GM15510 (cell line): Measurements from ENCODE around the gene MACROD2.

ENCODE experiments used
- POLR2A ChIP-seq: IDR thresholded peaks from 3 replicates; pipeline ENCODE4 v1.6.1; 2011; ENCODE audit warnings: borderline replicate concordance; ENCODE audit not compliant: insufficient read length; ENCODE audit errors: extremely low read depth

Gene MACROD2

GRCh38 chr20:15005300-15005986, 1010.1 kb downstream of the MACROD2 start:
- no peak for TF ChIP-seq POLR2A

DNA sequence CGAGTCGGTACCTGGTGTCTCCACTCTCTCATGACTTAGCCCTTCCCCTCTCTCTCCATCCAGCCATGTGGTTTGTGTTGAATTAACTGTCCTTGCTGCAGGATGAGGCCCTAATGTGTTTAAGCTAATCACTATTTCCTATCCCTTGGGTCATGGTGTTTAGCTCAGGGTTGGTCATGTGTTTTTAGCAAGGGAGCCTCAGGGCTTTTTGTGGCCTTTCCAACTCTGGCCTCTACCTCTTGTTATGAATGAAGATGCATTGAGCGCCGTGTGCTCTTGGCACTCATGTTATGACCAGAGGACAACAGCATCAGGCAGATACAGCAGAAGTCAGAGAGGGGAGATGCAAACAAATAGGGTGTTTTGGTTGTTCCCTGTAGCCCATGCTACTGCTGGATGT, 1016.3 kb downstream of the MACROD2 start:
- TF ChIP-seq POLR2A = no peak

- TF ChIP-seq POLR2A = no peak
Measured at GRCh38 chr20:15012566-15012965, 1017.2 kb downstream of the MACROD2 start.

DNA sequence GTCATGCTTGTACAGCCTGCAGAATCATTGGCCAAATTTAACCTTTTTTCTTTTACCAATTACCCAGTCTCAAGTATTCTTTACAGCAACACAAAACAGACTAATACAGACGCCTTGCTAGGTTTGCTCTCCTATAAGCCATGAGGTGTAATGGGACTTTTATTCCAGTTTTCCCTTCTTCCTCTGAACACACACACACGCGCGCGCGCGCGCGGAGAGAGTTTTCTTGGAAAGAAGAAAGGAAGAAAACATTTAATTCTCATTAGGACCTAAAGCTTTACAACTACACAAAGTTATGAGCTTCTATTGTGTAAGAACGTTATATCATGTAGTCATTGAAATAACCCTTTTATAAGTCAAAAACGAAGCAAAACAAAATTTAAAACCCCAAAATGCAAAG, 1023.6 kb downstream of the MACROD2 start:
- TF ChIP-seq POLR2A = no peak

- TF ChIP-seq POLR2A = no peak
Measured at GRCh38 chr20:15020845-15021244, 1025.5 kb downstream of the MACROD2 start.

GRCh38 chr20:15022921-15023320, 1027.6 kb downstream of the MACROD2 start:
- TF ChIP-seq POLR2A = no peak

DNA sequence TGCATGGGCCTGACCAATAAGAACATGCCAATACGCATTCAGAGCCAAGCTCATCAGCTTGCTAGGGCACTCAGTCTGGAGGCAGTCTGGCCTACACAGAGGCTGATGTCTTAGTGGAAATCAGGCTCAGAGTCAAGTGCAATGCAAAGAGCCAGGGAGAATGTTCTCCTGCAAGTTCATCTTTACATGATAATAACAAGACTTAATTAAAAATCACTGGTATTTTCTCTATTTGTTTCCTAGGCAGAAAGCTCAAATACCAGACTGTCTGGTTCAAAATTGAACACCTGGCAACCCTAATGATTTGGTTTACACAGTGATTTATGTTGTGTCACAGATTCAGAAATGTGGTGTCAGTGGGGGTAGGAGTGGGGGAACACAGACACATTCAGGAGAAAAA, 1031.4 kb downstream of the MACROD2 start:
- no peak for TF ChIP-seq POLR2A

DNA sequence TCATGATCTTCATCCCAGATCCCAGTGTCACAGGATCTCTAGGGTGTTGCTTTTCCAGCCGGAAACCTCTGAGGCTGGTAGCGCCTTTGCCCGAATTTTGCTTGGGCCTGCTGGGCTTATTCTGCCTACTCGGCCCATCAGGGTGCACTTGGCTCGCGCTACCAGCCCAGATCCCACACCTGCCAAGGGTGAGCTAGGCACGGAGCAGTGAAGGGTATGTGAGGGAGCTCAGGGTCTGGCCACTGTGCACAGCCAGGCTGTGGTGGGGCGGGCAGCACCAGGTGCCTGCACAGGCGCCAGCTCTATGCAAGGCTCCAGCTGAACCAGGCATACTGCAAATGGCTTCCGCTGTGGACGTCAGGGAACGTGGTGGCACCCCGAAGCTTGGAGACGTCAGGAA, 1035.5 kb downstream of the MACROD2 start:
- TF ChIP-seq POLR2A = no peak

DNA sequence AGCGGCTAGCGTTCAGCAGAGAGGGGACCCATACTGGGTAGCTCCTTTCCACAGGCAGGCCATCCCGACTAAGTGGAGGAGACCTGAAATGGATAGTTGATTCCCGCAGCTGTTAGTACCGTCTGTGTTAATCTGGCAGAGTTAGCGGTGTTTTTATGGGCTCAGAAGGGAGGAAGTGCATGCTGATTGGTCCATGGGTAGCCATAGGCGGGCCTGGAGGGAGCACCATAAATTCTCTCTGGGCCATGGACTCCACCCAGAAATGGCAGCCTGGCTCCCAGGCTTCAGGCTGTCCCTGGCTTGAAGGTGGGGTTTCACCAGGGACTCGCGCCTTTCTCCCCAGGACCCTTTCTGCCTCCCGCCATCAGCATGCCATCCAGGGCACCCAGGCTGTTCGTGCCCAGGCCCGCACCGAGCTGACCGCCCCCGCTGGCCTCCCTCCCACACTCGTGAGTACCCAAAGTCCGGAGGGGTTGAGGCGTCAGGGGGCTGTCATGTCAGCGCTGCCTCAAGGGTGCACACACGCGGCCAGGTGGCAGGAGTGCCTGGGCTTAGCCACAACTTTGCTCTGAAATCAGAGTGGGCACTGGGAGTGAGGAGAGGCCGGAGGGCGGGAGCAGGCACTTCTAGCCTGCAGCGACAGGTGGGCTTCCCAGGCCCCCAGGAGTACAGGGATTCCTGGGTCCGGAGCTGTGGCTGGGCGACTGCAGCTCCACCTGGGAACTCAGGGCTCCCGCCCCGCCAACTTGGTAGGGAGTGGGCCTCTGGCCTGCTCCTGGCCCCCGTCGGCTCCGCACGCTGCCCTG, 1036.4 kb downstream of the MACROD2 start:
- TF ChIP-seq POLR2A = no peak

- TF ChIP-seq POLR2A = no peak
Measured at GRCh38 chr20:15032352-15032622, 1037.0 kb downstream of the MACROD2 start.

DNA sequence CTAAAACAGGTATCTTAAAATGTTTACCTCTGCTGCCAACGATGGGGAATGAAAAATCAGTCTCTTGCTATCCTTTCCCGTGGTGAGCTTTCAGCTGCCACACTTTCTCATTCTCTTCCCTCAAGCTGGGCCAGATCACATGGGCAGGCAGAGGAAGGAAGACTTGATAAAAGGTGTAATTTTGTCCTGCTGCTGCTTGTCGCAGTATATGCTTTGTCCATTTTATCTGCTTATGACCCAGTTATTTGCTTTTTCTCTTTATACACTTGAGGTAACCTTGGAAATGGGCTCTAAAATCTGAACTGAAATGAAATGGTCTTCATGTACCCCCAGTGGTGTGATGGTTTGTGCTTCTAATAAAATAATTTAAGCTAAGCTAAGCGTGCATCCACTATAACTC, 1038.0 kb downstream of the MACROD2 start:
- no peak for TF ChIP-seq POLR2A

DNA sequence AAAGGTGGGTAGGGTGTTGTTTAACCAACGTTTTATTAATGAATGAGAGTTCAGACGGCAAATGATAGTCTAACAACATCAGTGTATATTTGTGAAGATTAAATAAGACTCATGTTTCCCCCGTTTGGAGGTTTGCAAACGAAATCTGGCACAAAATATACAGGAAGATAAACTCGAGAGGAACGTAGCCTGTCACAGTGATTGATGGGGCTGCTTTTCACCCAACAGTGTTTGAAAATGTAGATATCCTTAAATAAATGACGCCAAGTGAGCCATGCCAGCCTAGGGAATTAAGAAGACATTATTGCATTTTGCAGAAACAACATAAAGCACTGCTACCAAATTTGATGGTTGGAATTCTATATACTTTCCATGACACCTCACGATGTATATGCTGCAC, 1038.6 kb downstream of the MACROD2 start:
- TF ChIP-seq POLR2A = no peak

DNA sequence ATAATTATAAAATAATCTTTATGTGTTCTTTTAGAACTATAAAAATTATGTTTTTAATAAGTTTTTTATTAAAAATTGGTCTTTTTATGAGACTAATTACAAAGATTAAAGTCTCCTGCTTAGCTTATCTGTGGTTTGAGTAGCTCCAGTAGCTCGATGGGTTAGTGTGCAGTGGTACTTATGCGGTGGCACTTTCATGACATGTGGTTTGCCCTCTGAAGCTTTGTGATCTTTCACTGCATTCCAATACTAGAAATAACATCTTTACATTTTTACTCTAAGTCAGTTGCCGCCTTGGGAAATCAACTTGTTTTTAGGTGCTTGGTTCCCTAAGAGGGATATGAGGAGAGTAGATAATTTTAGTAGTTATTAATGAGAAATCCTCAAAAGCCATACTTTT, 1041.6 kb downstream of the MACROD2 start:
- TF ChIP-seq POLR2A = no peak

DNA sequence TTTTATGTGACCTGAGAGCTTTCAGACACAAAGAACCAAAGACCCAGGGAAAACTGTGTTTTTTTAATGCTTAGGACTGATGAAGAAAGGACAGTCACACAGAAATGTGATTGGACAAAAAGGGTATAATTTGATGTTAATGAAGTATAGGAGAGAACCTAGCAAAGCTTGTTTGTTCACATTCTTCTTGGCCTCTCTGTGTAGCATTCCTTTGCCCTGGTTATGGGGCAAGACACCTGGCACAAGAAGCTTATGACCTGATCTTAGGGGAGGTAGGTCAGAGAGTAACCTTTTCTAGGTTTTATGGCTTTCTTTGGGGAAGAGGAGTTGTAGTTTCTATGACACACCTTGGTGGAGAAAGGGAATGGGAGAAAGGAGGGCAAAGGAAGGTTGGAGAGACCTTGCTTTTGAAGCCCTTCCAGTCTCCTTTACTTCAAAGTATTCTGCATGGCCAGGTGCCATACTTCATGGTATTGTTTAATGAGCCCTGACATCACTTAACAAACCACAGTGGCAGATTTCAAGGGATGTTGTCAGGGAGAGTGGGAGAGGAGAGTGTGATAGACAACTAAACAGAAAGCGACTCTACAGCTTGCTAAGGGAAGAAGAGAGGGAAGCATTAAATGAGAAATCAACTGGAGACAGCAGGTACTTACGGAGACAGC, 1043.9 kb downstream of the MACROD2 start:
- TF ChIP-seq POLR2A = no peak

GRCh38 chr20:15042723-15043122, 1047.4 kb downstream of the MACROD2 start:
- no peak for TF ChIP-seq POLR2A

- no peak for TF ChIP-seq POLR2A
Measured at GRCh38 chr20:15045246-15045645, 1049.9 kb downstream of the MACROD2 start.
